GM18858 (cell line): ENCODE measurements around the gene GOLGA6B.
"Not testable (repeated sequence)": the region's sequence is repeated elsewhere in the genome, so short reads cannot be mapped to it uniquely, and the experiment has no call there.

Experiments used
- ATAC-seq: cut with Tn5 transposase; IDR thresholded peaks from one replicate; pipeline ENCODE4 v1.9.1; 2021; ENCODE audit not compliant: unreplicated experiment

The GOLGA6B gene

GRCh38 chr15:72665706-72666105, 11.2 kb downstream of the GOLGA6B start:
- ATAC-seq: not testable (repeated sequence)

- ATAC-seq: not testable (repeated sequence)
These were observed 15.3 kb downstream of the GOLGA6B start for GRCh38 chr15:72669803-72670202.

GRCh38 chr15:72670656-72671352, 16.3 kb downstream of the GOLGA6B start:
- ATAC-seq: peak; percentile 55

- ATAC-seq: no peak
These were observed 17.0 kb downstream of the GOLGA6B start for GRCh38 chr15:72671525-72671924.

- ATAC-seq: no peak
These were observed 22.3 kb downstream of the GOLGA6B start for GRCh38 chr15:72676838-72677237.

- ATAC-seq: no peak
These were observed 26.4 kb downstream of the GOLGA6B start for GRCh38 chr15:72680931-72681330.

GRCh38 chr15:72682772-72683171, 28.3 kb downstream of the GOLGA6B start:
- ATAC-seq: no peak

- no peak for ATAC-seq
These were observed 30.9 kb downstream of the GOLGA6B start for GRCh38 chr15:72685301-72685924.

GRCh38 chr15:72685925-72686794, 31.7 kb downstream of the GOLGA6B start, which contains the start of the genes BBS4 and HIGD2B:
TSS of gene BBS4 (plus strand) at chr15:72686207. CDS start at chr15:72686228, 21 bp downstream.
TSS of gene HIGD2B (minus strand) at chr15:72686182. CDS start at chr15:72676374, 9,808 bp downstream.
- ATAC-seq: peak; percentile 76

GRCh38 chr15:72688697-72689096, 34.2 kb downstream of the GOLGA6B start:
- no peak for ATAC-seq

GRCh38 chr15:72690938-72691337, 36.4 kb downstream of the GOLGA6B start:
- ATAC-seq: no peak

GRCh38 chr15:72698938-72699337, 44.4 kb downstream of the GOLGA6B start:
- ATAC-seq: no peak

GRCh38 chr15:72700076-72700475, 45.6 kb downstream of the GOLGA6B start:
- ATAC-seq: no peak

- ATAC-seq: no peak
These were observed 51.8 kb downstream of the GOLGA6B start for GRCh38 chr15:72706266-72706665.

- ATAC-seq: not testable (repeated sequence)
These were observed 54.2 kb downstream of the GOLGA6B start for GRCh38 chr15:72708551-72709303.
